ENCODE measurements around the gene MYO3B.

DNA sequence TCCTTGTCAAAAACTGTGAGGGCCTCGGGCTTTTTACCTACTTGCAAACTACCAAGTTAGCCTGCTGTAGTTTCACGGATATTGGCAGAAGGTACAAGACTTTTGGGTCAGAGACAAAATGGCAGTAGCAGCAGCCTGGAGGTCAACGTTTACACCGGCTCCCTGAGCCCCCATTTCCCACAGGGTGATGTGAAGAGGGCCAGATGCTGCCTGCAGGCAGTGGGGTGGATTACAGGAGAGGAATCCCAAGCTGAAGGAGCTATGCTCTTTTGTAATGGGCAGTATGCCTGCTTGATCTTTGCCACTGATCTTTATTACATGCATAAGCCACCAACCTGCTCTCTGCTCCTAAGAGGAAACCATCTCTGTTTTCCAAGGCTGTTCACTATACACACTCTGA is 507.6 kb downstream of the MYO3B start:
- TF ChIP-seq, protein P1, sequence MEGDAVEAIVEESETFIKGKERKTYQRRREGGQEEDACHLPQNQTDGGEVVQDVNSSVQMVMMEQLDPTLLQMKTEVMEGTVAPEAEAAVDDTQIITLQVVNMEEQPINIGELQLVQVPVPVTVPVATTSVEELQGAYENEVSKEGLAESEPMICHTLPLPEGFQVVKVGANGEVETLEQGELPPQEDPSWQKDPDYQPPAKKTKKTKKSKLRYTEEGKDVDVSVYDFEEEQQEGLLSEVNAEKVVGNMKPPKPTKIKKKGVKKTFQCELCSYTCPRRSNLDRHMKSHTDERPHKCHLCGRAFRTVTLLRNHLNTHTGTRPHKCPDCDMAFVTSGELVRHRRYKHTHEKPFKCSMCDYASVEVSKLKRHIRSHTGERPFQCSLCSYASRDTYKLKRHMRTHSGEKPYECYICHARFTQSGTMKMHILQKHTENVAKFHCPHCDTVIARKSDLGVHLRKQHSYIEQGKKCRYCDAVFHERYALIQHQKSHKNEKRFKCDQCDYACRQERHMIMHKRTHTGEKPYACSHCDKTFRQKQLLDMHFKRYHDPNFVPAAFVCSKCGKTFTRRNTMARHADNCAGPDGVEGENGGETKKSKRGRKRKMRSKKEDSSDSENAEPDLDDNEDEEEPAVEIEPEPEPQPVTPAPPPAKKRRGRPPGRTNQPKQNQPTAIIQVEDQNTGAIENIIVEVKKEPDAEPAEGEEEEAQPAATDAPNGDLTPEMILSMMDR (IDR thresholded peaks at IDR 0.05): no peak
- TF ChIP-seq EZH2 (IDR thresholded peaks at IDR 0.05) (no peak), EZH2phosphoT487 (IDR thresholded peaks at IDR 0.05) (no peak)
